ENCODE measurements around the gene CPT1B. TPM values are rescaled to one million over a fixed set of nuclear protein-coding genes. Genes with fewer than 3 reads are reported as not detected.

CPT1B gene
- total RNA-seq, 1 experiment from 2014 or later = 13.1 TPM

DNA sequence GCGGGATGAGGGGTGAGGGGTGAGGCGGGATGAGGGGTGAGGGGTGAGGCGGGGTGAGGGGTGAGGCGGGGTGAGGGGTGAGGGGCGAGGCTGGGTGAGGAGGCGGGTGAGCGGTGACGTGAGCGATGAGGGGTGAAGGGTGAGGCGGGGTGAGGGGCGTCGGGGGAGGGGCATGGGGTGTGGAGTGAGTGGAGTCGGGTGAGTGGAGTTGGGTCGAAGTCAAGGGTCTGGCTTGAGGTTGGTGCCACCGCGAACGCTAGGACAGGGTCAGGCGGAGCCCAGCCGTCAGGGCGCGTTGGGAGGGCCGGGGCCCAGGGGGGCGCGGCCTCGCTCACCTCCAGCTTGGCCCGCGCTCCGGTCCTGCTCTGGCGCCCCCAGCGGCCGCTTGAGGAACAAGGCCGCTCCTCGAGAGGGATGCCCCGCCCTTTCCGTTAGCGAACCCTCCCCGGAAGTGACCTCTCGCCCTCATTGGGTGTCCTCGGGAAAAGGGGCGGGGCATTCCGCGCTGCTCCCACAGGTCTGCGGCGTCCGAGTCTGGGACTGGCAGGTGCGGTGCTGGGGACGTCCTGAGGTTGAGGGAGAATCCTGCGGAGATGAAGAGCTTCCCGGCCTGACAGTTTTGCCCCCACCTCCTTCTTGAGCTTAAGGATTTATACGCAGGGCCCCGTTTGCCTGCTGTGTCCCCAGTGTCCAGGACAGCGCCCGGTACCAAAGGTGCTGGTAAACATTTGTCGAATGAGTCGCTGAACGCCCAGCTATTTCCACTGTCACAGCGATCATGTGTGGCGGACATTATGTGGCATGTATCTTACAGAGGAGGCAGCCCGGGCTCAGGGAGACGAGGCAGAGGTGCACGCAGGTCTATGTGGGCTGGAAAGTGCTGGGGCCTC, 15.5 kb downstream of the CPT1B start, which contains the start of gene SYCE3:
Gene SYCE3, minus strand, starts transcription at position 397 of the 890 bp plus-strand sequence. CDS start 6,514 bp downstream, outside the sequence.
- CTCF ChIA-PET = interaction anchor here (0.6 to 0.8 kb wide), 4 partner anchors 26 to 65 kb away, joined by 3 read pairs; partner anchors contain the start of gene ARSA
- no peak for TF ChIP-seq EZH2phosphoT487 (IDR thresholded peaks at IDR 0.05; ENCODE audit: borderline replicate concordance, low read length)
- TF ChIP-seq, protein P1, sequence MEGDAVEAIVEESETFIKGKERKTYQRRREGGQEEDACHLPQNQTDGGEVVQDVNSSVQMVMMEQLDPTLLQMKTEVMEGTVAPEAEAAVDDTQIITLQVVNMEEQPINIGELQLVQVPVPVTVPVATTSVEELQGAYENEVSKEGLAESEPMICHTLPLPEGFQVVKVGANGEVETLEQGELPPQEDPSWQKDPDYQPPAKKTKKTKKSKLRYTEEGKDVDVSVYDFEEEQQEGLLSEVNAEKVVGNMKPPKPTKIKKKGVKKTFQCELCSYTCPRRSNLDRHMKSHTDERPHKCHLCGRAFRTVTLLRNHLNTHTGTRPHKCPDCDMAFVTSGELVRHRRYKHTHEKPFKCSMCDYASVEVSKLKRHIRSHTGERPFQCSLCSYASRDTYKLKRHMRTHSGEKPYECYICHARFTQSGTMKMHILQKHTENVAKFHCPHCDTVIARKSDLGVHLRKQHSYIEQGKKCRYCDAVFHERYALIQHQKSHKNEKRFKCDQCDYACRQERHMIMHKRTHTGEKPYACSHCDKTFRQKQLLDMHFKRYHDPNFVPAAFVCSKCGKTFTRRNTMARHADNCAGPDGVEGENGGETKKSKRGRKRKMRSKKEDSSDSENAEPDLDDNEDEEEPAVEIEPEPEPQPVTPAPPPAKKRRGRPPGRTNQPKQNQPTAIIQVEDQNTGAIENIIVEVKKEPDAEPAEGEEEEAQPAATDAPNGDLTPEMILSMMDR (conservative IDR thresholded peaks at IDR 0.05; ENCODE audit: low read depth, low read length) = peak; percentile 62
- H3K4me1 ChIP-seq (ENCODE audit: insufficient read depth, low read length) = peaks cover 7% of the 10 kb centered on the region
- peak within 1 kb of the TSS; percentile 88 for H2AFZ ChIP-seq (ENCODE audit: low read length)
- no peaks in the 10 kb centered on the region for H3K79me2 ChIP-seq (ENCODE audit: low read length)
- H3K9me2 ChIP-seq (replicated peaks; ENCODE audit: low read length) = no peaks in the 10 kb centered on the region
- intact Hi-C loops (cut with micrococcal nuclease) = loop anchor here (5.0 kb wide), 1 partner anchor 35 kb away; the partner anchor contains the start of gene SCO2
- BruUV-seq (replicated peaks) = TSS peak; percentile 96
- H3K27me3 ChIP-seq (ENCODE audit: low read length) = no peaks in the 10 kb centered on the region
- no peaks in the 10 kb centered on the region for H3F3A ChIP-seq (ENCODE audit: low read length, unreplicated experiment)
- H3K27ac ChIP-seq (ENCODE audit: low read length) = no peak within 1 kb of the TSS
- peak; percentile 96 for ATAC-seq
- peak within 1 kb of the TSS; percentile 41 for H3K9ac ChIP-seq (ENCODE audit: low read length)
- peak within 1 kb of the TSS; percentile 99 for H3K4me2 ChIP-seq (ENCODE audit: low read length)
- peak within 1 kb of the TSS; percentile 84 for H3K4me3 ChIP-seq (ENCODE audit: low read length)
- H4K20me1 ChIP-seq (ENCODE audit: low read length) = no peaks in the 10 kb centered on the region
- H3K36me3 ChIP-seq (ENCODE audit: low read depth, low read length) = no peaks in the 10 kb centered on the region
- no peaks in the 10 kb centered on the region for H3K9me3 ChIP-seq (ENCODE audit: low read length)
- POLR2A ChIA-PET (ENCODE audit: unreplicated experiment) = interaction anchor here (0.6 kb wide), 1 partner anchor 12 kb away, joined by 3 read pairs; no protein-coding TSS in a partner anchor
- peak; percentile 92 for DNase-seq

DNA sequence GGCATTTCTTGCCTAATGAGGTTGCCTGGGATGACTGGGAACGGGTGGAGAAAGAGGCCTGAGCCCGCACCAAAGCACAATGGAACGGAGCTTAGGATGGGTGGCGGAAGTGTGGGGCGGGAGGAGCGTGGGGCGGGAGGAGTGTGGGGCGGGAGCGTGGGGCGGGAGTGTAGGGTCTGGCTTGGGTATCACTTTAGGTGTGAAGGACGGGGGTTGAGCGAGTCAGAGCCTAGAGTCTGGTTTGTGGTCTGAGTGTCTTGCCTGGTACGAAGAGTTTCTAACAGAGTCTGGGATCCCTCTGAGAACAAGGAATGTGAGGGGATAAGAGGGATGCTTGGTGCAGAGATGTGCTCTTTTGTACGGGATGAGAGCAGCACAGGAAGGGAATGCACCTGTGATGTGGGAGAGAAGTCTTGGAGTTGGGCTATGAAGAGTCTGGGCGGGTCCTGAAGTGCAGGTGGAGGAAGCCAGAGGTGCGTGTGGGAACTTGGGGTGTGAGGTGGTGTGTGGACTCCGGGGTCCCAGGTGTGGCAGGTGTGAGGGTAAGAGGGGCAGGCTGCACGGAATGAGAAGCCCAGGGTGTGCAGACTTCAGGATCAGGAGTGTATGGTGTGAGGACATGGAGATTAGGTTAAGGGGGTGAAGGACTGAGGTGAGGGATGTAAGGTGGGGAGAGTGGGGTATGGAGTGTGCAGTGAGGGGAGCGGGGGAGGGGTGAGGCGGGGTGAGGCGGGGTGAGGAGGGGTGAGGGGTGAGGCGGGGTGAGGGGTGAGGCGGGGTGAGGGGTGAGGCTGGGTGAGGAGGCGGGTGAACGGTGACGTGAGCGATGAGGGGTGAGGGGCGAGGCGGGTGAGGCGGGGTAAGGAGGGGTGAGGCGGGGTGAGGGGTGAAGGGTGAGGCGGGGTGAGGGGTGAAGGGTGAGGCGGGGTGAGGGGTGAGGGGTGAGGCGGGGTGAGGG, 16.5 kb downstream of the CPT1B start:
- intact Hi-C loops (cut with micrococcal nuclease) = loop anchor here (5.0 kb wide), 1 partner anchor 34 kb away; the partner anchor contains the start of gene SCO2
- no peak overlapping the region for H2AFZ ChIP-seq (ENCODE audit: low read length)
- H3K4me3 ChIP-seq (ENCODE audit: low read length) = no peak overlapping the region
- no peak overlapping the region for H3K9ac ChIP-seq (ENCODE audit: low read length)
- no peaks in the 10 kb centered on the region for H3K36me3 ChIP-seq (ENCODE audit: low read depth, low read length)
- H3K79me2 ChIP-seq (ENCODE audit: low read length) = no peaks in the 10 kb centered on the region
- POLR2A ChIA-PET (ENCODE audit: unreplicated experiment) = no interaction called here
- H3K9me3 ChIP-seq (ENCODE audit: low read length) = no peaks in the 10 kb centered on the region
- H3K27me3 ChIP-seq (ENCODE audit: low read length) = no peaks in the 10 kb centered on the region
- no peaks in the 10 kb centered on the region for H4K20me1 ChIP-seq (ENCODE audit: low read length)
- DNase-seq (no peak), ATAC-seq (no peak)
- TF ChIP-seq, protein P1 (conservative IDR thresholded peaks at IDR 0.05; ENCODE audit: low read depth, low read length) = no peak
- TF ChIP-seq EZH2phosphoT487 (IDR thresholded peaks at IDR 0.05; ENCODE audit: borderline replicate concordance, low read length) = no peak
- BruUV-seq (replicated peaks) = no TSS peak
- CTCF ChIA-PET = no interaction called here
- H3K4me2 ChIP-seq (ENCODE audit: low read length) = no peak overlapping the region
- no peaks in the 10 kb centered on the region for H3K9me2 ChIP-seq (replicated peaks; ENCODE audit: low read length)
- no peaks in the 10 kb centered on the region for H3F3A ChIP-seq (ENCODE audit: low read length, unreplicated experiment)
- H3K4me1 ChIP-seq (ENCODE audit: insufficient read depth, low read length) = peaks cover 7% of the 10 kb centered on the region
- no peak overlapping the region for H3K27ac ChIP-seq (ENCODE audit: low read length)

Measured in PC-3 (cell line).